Effector memory CD8-positive, alpha-beta T cell (primary cell): Measurements from ENCODE around the gene MED13L.
"Not testable (repeated sequence)": the region's sequence is repeated elsewhere in the genome, so short reads cannot be mapped to it uniquely, and the experiment has no call there.

Experiments used
- ATAC-seq: fragments of 150-1000 bp; cut with Tn5 transposase; replicated peaks from 2 replicates; pipeline ENCODE4 v1.10.0; 2021; ENCODE audit warnings: mild to moderate bottlenecking, moderate library complexity
- DNase-seq, 3 experiments: peaks; one replicate each; pipeline ENCODE4 v3.0.0; 2021
- H3K27ac Mint-ChIP-seq, 2 donors: one replicate each; pipeline ENCODE4 v1.8.0; 2022; ENCODE audit warnings: mild to moderate bottlenecking in 2 of 2, mixed read lengths in 2 of 2, moderate library complexity in 2 of 2
- H3K27me3 Mint-ChIP-seq, 2 donors: one replicate each; pipeline ENCODE4 v1.8.0; 2022; ENCODE audit warnings: mixed read lengths in 2 of 2
- H3K36me3 Mint-ChIP-seq: one replicate; pipeline ENCODE4 v1.8.0; 2022; ENCODE audit warnings: mild to moderate bottlenecking, moderate library complexity, mixed read lengths; ENCODE audit not compliant: insufficient read depth
- H3K4me1 Mint-ChIP-seq, 2 donors: one replicate each; pipeline ENCODE4 v1.8.0; 2022; ENCODE audit warnings: low read depth in 2 of 2, mixed read lengths in 2 of 2
- H3K4me3 Mint-ChIP-seq, 2 donors: one replicate each; pipeline ENCODE4 v1.8.0; 2022; ENCODE audit warnings: mild to moderate bottlenecking in 2 of 2, mixed read lengths in 2 of 2, moderate library complexity in 2 of 2
- H3K9me3 Mint-ChIP-seq, 2 donors: one replicate each; pipeline ENCODE4 v1.8.0; 2022; ENCODE audit warnings: mixed read lengths in 2 of 2

MED13L gene

DNA sequence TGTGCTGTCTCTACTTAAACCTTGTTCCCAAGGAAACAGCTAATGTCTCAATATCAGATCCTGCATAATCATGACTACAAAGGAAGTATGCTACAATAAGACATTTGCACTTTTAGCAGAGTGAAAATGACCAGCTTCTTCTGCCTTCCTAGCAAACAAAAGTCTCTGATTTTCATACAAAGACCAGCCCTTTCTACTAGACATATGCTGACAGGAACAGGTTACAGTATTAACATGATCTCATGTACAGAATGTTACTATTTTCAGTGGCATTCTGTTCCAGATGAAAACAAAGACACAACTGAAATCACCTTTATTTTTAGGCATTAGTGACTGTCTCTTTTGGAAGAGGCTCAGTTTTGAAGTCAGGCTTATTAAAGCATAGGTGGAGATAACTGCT is 228.6 kb downstream of the MED13L start:
- ATAC-seq = no peak
- H3K4me1 Mint-ChIP-seq = peaks cover 14 to 47% of the 10 kb centered on the region in 2 donors
- no peak overlapping the region for H3K4me3 Mint-ChIP-seq
- H3K9me3 Mint-ChIP-seq = no peaks in the 10 kb centered on the region
- H3K36me3 Mint-ChIP-seq = no peaks in the 10 kb centered on the region
- H3K27me3 Mint-ChIP-seq = no peaks in the 10 kb centered on the region
- DNase-seq = no peak
- no peak overlapping the region for H3K27ac Mint-ChIP-seq

DNA sequence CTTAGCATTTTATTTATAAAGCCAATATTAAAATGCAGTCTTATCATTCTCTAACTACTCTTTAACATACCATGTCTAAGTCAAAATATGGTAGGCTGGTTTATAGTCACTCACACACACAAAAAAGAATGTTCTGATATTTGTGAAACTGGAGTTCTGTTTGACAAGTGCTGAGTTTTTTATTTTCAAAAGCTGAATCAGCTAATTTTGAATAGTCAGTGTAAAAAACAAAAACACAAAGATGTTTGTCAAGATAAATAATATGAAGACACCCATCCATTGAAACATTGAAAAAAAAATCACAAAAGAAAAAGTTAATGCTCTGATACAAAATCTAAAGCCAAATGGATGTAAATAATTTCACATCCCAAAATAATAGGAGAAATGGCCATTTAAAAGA is 231.5 kb downstream of the MED13L start:
- Mint-ChIP-seq H3K36me3 (no peaks in the 10 kb centered on the region), H3K27me3 (no peaks in the 10 kb centered on the region), H3K9me3 (no peaks in the 10 kb centered on the region), H3K4me3 (no peak overlapping the region), H3K4me1 (peaks cover 14 to 43% of the 10 kb centered on the region in 2 donors), H3K27ac (no peak overlapping the region)
- DNase-seq = no peak
- ATAC-seq = no peak

DNA sequence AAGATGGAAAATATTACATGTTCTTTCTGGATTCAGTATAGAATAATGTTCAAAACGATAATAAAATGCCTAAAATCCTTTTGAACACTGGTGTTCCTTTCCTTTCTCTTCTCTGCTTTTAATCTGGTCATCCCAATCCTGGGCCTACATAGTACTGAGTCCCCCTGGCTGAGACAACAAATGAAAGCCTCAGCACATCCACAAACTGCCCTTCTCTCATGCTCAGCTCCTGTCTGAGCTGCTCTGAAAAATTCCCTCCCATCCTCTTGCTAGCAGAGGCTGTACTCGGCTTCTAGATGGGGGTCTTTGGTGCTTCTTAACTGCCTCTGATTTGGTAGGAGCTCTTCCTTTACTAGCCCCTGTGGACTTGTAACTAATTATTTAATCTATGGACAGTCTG is 232.3 kb downstream of the MED13L start:
- Mint-ChIP-seq H3K4me1 (peaks cover 12 to 45% of the 10 kb centered on the region in 2 donors), H3K27ac (no peak overlapping the region), H3K27me3 (no peaks in the 10 kb centered on the region), H3K4me3 (no peak overlapping the region), H3K9me3 (no peaks in the 10 kb centered on the region), H3K36me3 (no peaks in the 10 kb centered on the region)
- DNase-seq = no peak
- ATAC-seq = no peak

DNA sequence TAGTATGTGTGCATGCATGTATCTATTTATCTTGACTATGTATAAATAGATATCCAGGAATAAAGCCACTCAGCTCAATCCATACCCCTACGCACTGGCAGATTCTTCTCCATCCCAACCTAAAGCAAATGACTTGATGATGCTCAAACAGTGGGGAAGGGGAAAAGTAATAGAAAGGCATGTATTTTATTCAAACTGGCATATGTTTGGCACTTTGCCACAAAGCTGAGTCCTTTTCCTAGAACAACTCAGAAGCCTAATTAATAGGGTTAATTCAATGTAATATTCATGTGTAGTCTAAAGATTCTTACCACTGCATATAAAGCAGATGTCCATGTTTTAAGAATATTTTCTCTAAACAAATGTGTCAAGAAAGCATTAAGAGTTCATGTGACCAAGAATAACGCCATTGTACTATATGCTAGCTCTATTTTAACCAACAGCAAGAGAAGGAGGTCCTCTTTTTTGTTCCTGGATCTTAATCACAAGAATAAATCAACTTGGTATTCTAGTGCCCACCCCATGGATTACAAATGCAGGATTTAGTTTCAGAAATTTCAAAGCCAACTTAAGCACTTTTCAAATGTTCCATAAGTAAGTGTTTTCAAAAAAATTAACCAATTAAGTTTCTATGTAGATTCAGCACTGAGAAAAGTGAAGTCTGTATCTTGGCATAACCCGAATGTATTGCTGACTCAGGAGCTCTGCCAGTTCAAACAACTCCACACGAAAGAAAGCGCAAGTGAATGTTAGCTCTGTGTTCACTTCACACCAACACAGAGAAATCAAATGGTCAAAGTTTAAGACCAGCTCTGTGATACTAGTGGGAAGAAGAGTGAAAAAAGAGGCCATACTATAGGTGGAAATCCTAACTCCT is 233.6 kb downstream of the MED13L start:
- H3K27ac Mint-ChIP-seq = no peak overlapping the region
- DNase-seq (no peak), ATAC-seq (no peak)
- H3K36me3 Mint-ChIP-seq = no peaks in the 10 kb centered on the region
- H3K4me1 Mint-ChIP-seq = peaks cover 15 to 42% of the 10 kb centered on the region in 2 donors
- H3K4me3 Mint-ChIP-seq = no peak overlapping the region
- no peaks in the 10 kb centered on the region for H3K9me3 Mint-ChIP-seq
- H3K27me3 Mint-ChIP-seq = no peaks in the 10 kb centered on the region

DNA sequence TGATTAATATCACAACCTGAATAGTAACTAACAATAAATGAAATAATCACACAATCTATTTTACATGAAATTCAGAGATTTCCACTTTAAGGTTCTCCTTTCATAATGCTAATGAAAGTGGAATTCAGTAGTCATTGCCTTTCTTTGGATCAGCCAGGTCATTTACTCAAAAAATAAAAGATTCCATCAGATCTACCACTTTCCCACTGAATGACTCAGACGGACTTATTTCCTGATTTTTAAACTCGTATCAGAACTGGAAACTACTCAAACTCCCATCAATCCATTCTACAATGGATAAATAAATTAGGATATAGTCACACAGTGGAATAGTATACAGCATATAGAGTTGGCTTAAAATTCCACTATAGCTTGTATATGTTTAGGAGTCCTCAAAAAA is 237.1 kb downstream of the MED13L start:
- ATAC-seq (no peak), DNase-seq (no peak)
- no peak overlapping the region for H3K27ac Mint-ChIP-seq
- no peaks in the 10 kb centered on the region for H3K36me3 Mint-ChIP-seq
- no peaks in the 10 kb centered on the region for H3K9me3 Mint-ChIP-seq
- H3K27me3 Mint-ChIP-seq = no peaks in the 10 kb centered on the region
- H3K4me3 Mint-ChIP-seq = no peak overlapping the region
- peaks cover 8 to 28% of the 10 kb centered on the region in 2 donors for H3K4me1 Mint-ChIP-seq

DNA sequence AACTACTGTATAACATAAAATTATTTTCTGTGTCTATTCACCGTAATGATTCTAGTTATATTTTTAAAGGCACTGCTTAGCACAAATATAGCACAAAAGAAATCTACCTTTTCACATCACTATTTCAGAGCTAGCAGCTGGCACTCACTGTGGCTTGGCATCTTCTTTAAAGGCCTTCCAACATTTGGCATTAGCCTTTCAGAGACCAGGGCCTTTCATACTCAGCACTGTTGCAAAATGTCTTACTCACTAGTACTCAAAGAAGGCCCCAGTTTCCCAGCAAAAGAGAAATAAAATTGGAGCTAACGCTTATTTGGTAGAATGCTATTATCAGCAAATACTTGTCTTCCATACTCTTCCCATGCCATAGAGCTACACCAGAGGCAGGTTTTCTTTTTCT is 238.4 kb downstream of the MED13L start:
- Mint-ChIP-seq H3K36me3 (no peaks in the 10 kb centered on the region), H3K9me3 (no peaks in the 10 kb centered on the region), H3K27ac (no peak overlapping the region), H3K4me3 (no peak overlapping the region), H3K4me1 (peaks cover 7 to 25% of the 10 kb centered on the region in 2 donors), H3K27me3 (no peaks in the 10 kb centered on the region)
- ATAC-seq (no peak), DNase-seq (no peak)

DNA sequence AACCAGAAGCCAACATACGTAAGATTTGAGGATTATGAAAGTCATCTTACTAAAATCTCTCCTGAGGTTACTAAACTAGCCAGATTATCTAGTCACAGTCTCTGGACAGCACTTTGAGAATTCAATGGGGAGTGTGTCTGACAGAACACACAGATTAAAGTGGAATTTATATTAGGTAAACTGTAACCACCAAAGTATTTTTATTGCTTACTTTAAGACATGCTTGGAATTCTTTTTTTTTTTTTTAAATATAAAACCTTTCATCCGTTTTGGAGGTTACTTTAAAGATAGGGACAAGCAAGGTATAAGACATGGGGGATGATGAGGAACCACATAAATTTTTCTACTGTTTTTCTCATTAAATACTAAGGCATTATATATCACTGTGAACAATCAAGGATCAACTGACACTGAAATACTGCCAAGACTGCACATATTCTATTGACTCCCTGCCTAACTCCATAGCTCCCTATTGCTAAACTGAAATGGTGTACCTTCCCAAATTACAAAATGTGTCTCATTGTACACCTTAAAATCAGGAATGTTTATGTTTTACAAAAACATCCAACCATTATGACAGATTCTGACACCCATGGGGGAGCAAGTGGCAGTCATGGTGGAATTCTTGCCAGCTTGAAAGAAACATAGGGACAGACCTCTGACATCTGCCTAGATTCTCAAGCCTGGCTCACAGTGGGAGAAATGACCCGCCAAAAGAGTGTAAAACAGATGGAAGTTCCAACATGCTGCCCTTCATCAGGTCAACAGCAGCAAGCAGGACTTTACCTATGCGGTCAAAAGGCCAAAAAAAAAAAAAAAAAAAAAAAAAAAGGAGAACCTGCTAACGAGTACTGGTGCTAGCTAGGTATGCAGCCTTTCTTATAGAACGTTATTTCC is 239.3 kb downstream of the MED13L start:
- DNase-seq = no peak
- H3K4me1 Mint-ChIP-seq = peaks cover 9 to 28% of the 10 kb centered on the region in 2 donors
- no peaks in the 10 kb centered on the region for H3K9me3 Mint-ChIP-seq
- no peaks in the 10 kb centered on the region for H3K36me3 Mint-ChIP-seq
- no peak overlapping the region for H3K4me3 Mint-ChIP-seq
- no peak for ATAC-seq
- H3K27me3 Mint-ChIP-seq = no peaks in the 10 kb centered on the region
- H3K27ac Mint-ChIP-seq = no peak overlapping the region

DNA sequence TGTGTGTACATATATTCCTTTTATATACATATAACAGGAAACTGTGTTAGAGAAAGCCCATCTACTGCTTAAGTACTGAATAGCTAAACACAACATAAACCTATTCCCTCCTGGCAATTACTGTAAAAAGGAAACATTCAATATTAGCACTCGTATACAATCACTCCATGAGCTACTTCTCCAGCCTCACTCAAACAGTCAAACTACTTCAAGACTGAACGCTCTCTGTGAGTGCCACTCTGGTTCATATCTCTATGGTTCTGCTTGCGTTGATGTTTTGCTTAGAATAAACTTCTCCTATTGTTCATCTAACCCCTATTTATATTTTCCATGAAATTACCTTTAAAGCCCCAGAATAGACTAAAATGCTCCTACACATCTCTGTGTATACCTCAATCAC is 243.7 kb downstream of the MED13L start:
- peaks cover 7 to 19% of the 10 kb centered on the region in 2 donors for H3K4me1 Mint-ChIP-seq
- ATAC-seq (no peak), DNase-seq (no peak)
- no peaks in the 10 kb centered on the region for H3K9me3 Mint-ChIP-seq
- H3K36me3 Mint-ChIP-seq = no peaks in the 10 kb centered on the region
- peak overlapping the region in 1 of 2 donors; percentile 52 for H3K27ac Mint-ChIP-seq
- H3K4me3 Mint-ChIP-seq = no peak overlapping the region
- no peaks in the 10 kb centered on the region for H3K27me3 Mint-ChIP-seq

DNA sequence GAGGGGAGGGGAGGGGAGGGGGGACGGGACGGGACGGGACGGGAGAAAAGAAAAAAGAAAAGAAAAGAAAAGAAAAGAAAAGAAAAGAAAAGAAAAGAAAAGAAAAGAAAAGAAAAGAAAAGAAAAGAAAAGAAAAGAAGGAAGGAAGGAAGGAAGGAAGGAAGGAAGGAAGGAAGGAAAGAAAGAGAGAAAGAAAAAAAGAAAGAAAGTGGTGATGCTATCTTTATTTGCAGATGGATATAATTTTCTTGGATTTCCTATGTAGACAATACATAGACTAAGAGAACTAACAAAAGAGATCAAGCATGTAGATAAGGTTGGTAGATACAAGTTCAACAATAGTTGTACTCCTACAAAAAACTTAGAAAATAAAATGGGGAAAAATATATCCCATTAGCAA is 245.9 kb downstream of the MED13L start:
- not testable (repeated sequence) for DNase-seq, H3K27me3 Mint-ChIP-seq, ATAC-seq, H3K36me3 Mint-ChIP-seq, H3K4me3 Mint-ChIP-seq, H3K27ac Mint-ChIP-seq, H3K9me3 Mint-ChIP-seq
- H3K4me1 Mint-ChIP-seq = peaks cover 12 to 33% of the 10 kb centered on the region in 2 donors

DNA sequence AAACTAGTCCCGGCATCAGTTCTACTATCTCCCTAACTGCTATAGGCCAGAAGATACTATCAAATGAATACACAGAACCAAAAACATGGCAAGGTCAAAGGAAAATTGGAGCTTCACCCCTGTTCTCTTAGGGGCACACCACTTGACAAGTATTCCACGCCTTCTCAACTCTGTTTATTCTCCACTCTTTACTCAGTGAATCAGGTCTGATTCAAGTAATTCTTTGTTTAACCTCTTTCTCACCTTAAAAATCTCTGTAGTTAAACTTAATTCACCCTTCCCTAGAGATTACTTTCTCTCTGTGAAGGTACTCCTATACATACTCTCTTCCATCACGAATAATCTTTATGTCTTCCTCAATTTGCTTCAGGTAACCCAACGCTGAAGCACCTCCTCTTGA is 248.9 kb downstream of the MED13L start:
- Mint-ChIP-seq H3K9me3 (no peaks in the 10 kb centered on the region), H3K4me3 (no peak overlapping the region), H3K27ac (peak overlapping the region in 1 of 2 donors; percentile 42), H3K27me3 (no peaks in the 10 kb centered on the region), H3K36me3 (no peaks in the 10 kb centered on the region), H3K4me1 (peaks cover 12 to 28% of the 10 kb centered on the region in 2 donors)
- DNase-seq = no peak
- ATAC-seq = no peak

DNA sequence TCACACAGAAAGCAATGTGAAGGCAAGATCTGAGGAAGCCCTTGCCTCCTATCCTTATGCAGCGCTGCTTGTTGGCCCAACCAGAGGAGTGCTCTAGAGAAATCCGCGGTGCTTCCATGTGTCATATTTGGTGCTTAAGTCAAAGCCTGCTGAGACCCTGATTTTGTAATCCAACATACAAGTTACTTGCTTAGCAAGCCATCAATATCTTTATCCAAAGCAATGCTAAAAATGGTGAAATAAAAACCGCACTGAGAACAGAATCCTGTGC is 250.0 kb downstream of the MED13L start:
- DNase-seq (no peak), ATAC-seq (no peak)
- Mint-ChIP-seq H3K4me1 (peaks cover 10 to 28% of the 10 kb centered on the region in 2 donors), H3K4me3 (no peak overlapping the region), H3K27me3 (no peaks in the 10 kb centered on the region), H3K9me3 (no peaks in the 10 kb centered on the region), H3K27ac (peak overlapping the region in 1 of 2 donors; percentile 12), H3K36me3 (no peaks in the 10 kb centered on the region)

DNA sequence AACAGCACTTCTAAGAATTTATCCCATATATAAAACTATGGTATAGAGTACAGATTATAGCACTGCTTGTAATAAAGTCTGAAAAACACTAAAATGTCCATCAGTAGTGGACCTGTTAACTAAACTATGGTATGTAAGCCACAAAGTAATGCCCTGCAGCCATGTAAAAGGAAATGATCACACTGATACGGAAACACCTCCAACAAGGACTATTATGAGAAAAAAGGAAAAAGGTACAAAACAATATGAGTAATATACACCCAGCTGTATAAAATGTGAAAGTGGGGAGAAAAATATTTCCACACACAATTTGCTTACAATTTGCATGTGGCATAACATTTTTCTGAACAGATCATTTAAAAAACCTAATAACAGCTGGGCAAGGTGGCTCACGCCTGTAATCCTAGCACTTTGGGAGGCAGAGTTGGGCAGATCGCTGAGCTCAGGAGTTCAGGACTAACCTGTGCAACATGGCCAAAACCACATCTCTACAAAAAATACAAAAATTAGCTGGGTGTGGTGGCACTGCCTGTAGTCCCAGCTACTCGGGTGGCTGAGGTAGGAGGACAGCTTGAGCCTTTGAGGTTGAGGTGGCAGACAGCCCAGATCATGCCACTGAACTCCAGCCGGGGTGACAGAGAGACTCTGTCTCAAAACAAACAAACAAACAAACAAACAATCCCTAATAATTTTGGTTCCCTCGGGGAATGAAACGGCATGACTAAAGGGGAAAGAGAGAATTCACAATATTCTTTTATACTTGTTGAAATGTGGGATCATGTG is 250.5 kb downstream of the MED13L start:
- H3K27me3 Mint-ChIP-seq = no peaks in the 10 kb centered on the region
- H3K36me3 Mint-ChIP-seq = no peaks in the 10 kb centered on the region
- ATAC-seq = no peak
- peak overlapping the region in 1 of 2 donors; percentile 12 for H3K27ac Mint-ChIP-seq
- no peaks in the 10 kb centered on the region for H3K9me3 Mint-ChIP-seq
- H3K4me1 Mint-ChIP-seq = peaks cover 8 to 32% of the 10 kb centered on the region in 2 donors
- no peak for DNase-seq
- no peak overlapping the region for H3K4me3 Mint-ChIP-seq

DNA sequence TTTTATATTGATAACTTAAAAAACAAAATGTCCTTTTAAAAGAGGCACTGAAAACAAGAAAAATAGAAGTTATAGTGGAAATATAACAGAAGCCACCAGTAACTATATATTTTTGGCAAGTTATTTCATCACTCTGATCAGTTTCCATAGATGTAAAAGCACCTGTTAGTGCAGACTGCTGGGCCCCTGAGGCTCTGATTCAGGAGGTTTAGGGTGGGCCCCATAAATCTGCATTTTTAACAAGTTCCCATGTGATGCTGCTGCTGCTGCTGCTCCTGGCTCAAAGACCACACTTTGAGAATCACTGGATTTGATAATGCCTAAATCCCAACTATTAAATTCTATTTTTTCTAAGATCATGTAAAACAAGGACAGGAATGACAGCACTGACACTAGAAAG is 251.1 kb downstream of the MED13L start:
- no peak overlapping the region for H3K4me3 Mint-ChIP-seq
- ATAC-seq (no peak), DNase-seq (no peak)
- H3K9me3 Mint-ChIP-seq = no peaks in the 10 kb centered on the region
- no peak overlapping the region for H3K27ac Mint-ChIP-seq
- no peaks in the 10 kb centered on the region for H3K27me3 Mint-ChIP-seq
- no peaks in the 10 kb centered on the region for H3K36me3 Mint-ChIP-seq
- H3K4me1 Mint-ChIP-seq = peaks cover 8 to 32% of the 10 kb centered on the region in 2 donors
